CD4-positive, alpha-beta T cell (primary cell): ENCODE data around the gene SH3BP5. TPM values are rescaled to one million over a fixed set of nuclear protein-coding genes. Genes with fewer than 3 reads are reported as not detected.
A peak's percentile ranks its signal among the peaks of the same experiment; 100 is the strongest.

Experiments
- ATAC-seq: fragments of 200-7000 bp; cut with Tn5 transposase; one replicate; pipeline ENCODE4 v1.10.0; 2022; ENCODE audit warnings: mild to moderate bottlenecking; ENCODE audit not compliant: poor library complexity
- CTCF ChIA-PET: fragments of 350-600 bp; sonication (Branson Sonifier 250); formaldehyde crosslinking; loops from one replicate; lab custom pipeline; 2021; ENCODE audit warnings: antibody characterized with exemption, inconsistent platforms; lab: Charles Lee
- POLR2A ChIA-PET: fragments of 350-600 bp; sonication (Branson Sonifier 250); formaldehyde crosslinking; loops from one replicate; lab custom pipeline; 2021; ENCODE audit warnings: antibody characterized with exemption, inconsistent platforms; lab: Charles Lee
- DNase-seq, 14 experiments: peaks; one replicate each; pipeline ENCODE4 v3.0.0-alpha.2; 2013 to 2020; ENCODE audit warnings: mixed read lengths in 2 of 14
- H3K27ac ChIP-seq, 2 donors: one replicate each; pipeline versions ENCODE4 v1.5.1 to v1.7.0; 2013; ENCODE audit warnings: low read length in 2 of 2, low read depth in 1 of 2, mild to moderate bottlenecking in 1 of 2
- H3K27me3 ChIP-seq, 2 experiments: 1 replicate in 1 of 2; 2 replicates in 1 of 2; pipeline versions ENCODE4 v1.6.1 to v1.7.0; 2013; ENCODE audit warnings: low read length in 2 of 2, control low read depth in 1 of 2, mild to moderate bottlenecking in 1 of 2, moderate library complexity in 1 of 2; ENCODE audit not compliant: insufficient read depth in 2 of 2, control insufficient read depth in 1 of 2
- H3K36me3 ChIP-seq: one replicate; pipeline ENCODE4 v1.6.1; 2013; ENCODE audit warnings: low read length, control low read depth; ENCODE audit not compliant: insufficient read depth
- H3K4me1 ChIP-seq: one replicate; pipeline ENCODE4 v1.6.1; 2013; ENCODE audit warnings: low read length, control low read depth; ENCODE audit not compliant: insufficient read depth
- H3K4me3 ChIP-seq: one replicate; pipeline ENCODE4 v1.5.1; 2013; ENCODE audit warnings: mild to moderate bottlenecking, low read length, moderate library complexity
- H3K9me3 ChIP-seq, 2 experiments: 1 replicate in 1 of 2; 2 replicates in 1 of 2; pipeline versions ENCODE4 v1.6.1 to v1.7.0; 2013; ENCODE audit warnings: low read length in 2 of 2, mild to moderate bottlenecking in 2 of 2, control low read depth in 1 of 2, moderate library complexity in 1 of 2; ENCODE audit not compliant: control insufficient read depth in 1 of 2, insufficient read depth in 1 of 2
- H3K27ac Mint-ChIP-seq: one replicate; pipeline ENCODE4 v1.8.0; 2020; ENCODE audit warnings: mixed read lengths
- H3K27me3 Mint-ChIP-seq: one replicate; pipeline ENCODE4 v1.8.0; 2021; ENCODE audit warnings: mixed read lengths
- H3K36me3 Mint-ChIP-seq: one replicate; pipeline ENCODE4 v1.8.0; 2021; ENCODE audit warnings: low read depth, mixed read lengths
- H3K4me1 Mint-ChIP-seq: one replicate; pipeline ENCODE4 v1.8.0; 2021; ENCODE audit warnings: low read depth, mixed read lengths
- H3K4me3 Mint-ChIP-seq: one replicate; pipeline ENCODE4 v1.8.0; 2020; ENCODE audit warnings: mild to moderate bottlenecking, mixed read lengths
- H3K9me3 Mint-ChIP-seq: one replicate; pipeline ENCODE4 v1.8.0; 2020; ENCODE audit warnings: mixed read lengths
- CTCF ChIP-seq: fragments of 200-600 bp; IDR thresholded peaks from one replicate; pipeline ENCODE4 v1.8.0; 2022; ENCODE audit warnings: antibody characterized with exemption, mild to moderate bottlenecking
- intact Hi-C, 2 experiments: fragments of 100-400 bp; cut with DNase I in 1 of 2; cut with micrococcal nuclease in 1 of 2; formaldehyde crosslinking; loops; one replicate each; pipeline versions ENCODE4 v1.15.1 to v1.9.0; 2023 to 2025; cut with DNase I, micrococcal nuclease
- total RNA-seq, 174 experiments: library from RNA in 2 of 174; stranded (reverse) in 2 of 174; gene quantifications; one replicate each; pipeline ENCODE4 v1.2.3 and lab custom pipeline; 2021 to 2026

SH3BP5 gene
- total RNA-seq, 2 experiments from 2014 or later = 16.8 to 17.7 TPM

- Mint-ChIP-seq H3K4me3 (no peak overlapping the region), H3K27me3 (no peaks in the 10 kb centered on the region), H3K9me3 (no peaks in the 10 kb centered on the region), H3K36me3 (peaks cover 32% of the 10 kb centered on the region), H3K27ac (peak overlapping the region; percentile 94), H3K4me1 (peaks cover 95% of the 10 kb centered on the region)
- no peak for TF ChIP-seq CTCF
- Histone ChIP-seq H3K4me3 (no peak overlapping the region), H3K4me1 (peaks cover 96% of the 10 kb centered on the region), H3K9me3 (no peaks in the 10 kb centered on the region), H3K27ac (peak overlapping the region in 1 of 2 donors; percentile 18), H3K27me3 (no peaks in the 10 kb centered on the region), H3K36me3 (peaks cover 40% of the 10 kb centered on the region)
- intact Hi-C loops = loop anchor here in 1 of 2 experiments (2.0 kb wide), 1 partner anchor 14 kb away; no protein-coding TSS in a partner anchor
- ATAC-seq = no peak
- no peak for DNase-seq
- ChIA-PET POLR2A (interaction anchor here (1.2 to 2.5 kb wide), 2 partner anchors 17 to 43 kb away, joined by 5 to 11 read pairs; no protein-coding TSS in a partner anchor), CTCF (interaction anchor here (0.7 to 1.7 kb wide), 2 partner anchors 23 to 43 kb away, joined by 3 to 7 read pairs; partner anchors contain the start of gene SH3BP5)
Observed at GRCh38 chr3:15288331-15289035, 43.9 kb downstream of the SH3BP5 start.

- no peak overlapping the region for H3K27ac ChIP-seq
- Mint-ChIP-seq H3K4me1 (peaks cover 93% of the 10 kb centered on the region), H3K27me3 (no peaks in the 10 kb centered on the region), H3K27ac (peak overlapping the region; percentile 94), H3K4me3 (no peak overlapping the region), H3K36me3 (peaks cover 34% of the 10 kb centered on the region), H3K9me3 (no peaks in the 10 kb centered on the region)
- peaks cover 95% of the 10 kb centered on the region for H3K4me1 ChIP-seq
- CTCF ChIA-PET = no interaction called here
- POLR2A ChIA-PET = interaction anchor here (1.4 to 2.5 kb wide), 3 partner anchors 13 to 45 kb away, joined by 4 to 11 read pairs (median 6); partner anchors contain the start of gene SH3BP5
- H3K27me3 ChIP-seq = no peaks in the 10 kb centered on the region
- ATAC-seq = no peak
- intact Hi-C loops = loop anchor here in 1 of 2 experiments (2.0 kb wide), 1 partner anchor 13 kb away; no protein-coding TSS in a partner anchor
- DNase-seq = peak in 2 of 14 experiments; percentile 62 to 68
- H3K36me3 ChIP-seq = peaks cover 43% of the 10 kb centered on the region
- TF ChIP-seq CTCF = no peak
- H3K4me3 ChIP-seq = no peak overlapping the region
- H3K9me3 ChIP-seq = no peaks in the 10 kb centered on the region
Observed at GRCh38 chr3:15287565-15288330, 44.6 kb downstream of the SH3BP5 start.

- POLR2A ChIA-PET = interaction anchor here (1.0 to 1.6 kb wide), 2 partner anchors 18 to 46 kb away, joined by 4 read pairs; partner anchors contain the start of gene SH3BP5
Observed at GRCh38 chr3:15286022-15286421, 46.4 kb downstream of the SH3BP5 start.

More at GRCh38 chr3:15286022-15286421, 46.4 kb downstream of the SH3BP5 start:
- Mint-ChIP-seq H3K27me3 (no peaks in the 10 kb centered on the region), H3K9me3 (no peaks in the 10 kb centered on the region), H3K27ac (peak overlapping the region; percentile 59), H3K4me3 (no peak overlapping the region), H3K4me1 (peaks cover 91% of the 10 kb centered on the region), H3K36me3 (peaks cover 25% of the 10 kb centered on the region)
- no peaks in the 10 kb centered on the region for H3K9me3 ChIP-seq
- CTCF ChIA-PET = interaction anchor here (1.0 kb wide), 1 partner anchor 77 kb away, joined by 3 read pairs; no protein-coding TSS in a partner anchor
- intact Hi-C loops = no loop called here
- H3K27me3 ChIP-seq = no peaks in the 10 kb centered on the region
- peaks cover 43% of the 10 kb centered on the region for H3K36me3 ChIP-seq
- no peak overlapping the region for H3K27ac ChIP-seq
- no peak for TF ChIP-seq CTCF
- DNase-seq = no peak
- peaks cover 87% of the 10 kb centered on the region for H3K4me1 ChIP-seq
- no peak overlapping the region for H3K4me3 ChIP-seq
- no peak for ATAC-seq
